ENCODE results near the gene LAMA1.

The LAMA1 gene

DNA sequence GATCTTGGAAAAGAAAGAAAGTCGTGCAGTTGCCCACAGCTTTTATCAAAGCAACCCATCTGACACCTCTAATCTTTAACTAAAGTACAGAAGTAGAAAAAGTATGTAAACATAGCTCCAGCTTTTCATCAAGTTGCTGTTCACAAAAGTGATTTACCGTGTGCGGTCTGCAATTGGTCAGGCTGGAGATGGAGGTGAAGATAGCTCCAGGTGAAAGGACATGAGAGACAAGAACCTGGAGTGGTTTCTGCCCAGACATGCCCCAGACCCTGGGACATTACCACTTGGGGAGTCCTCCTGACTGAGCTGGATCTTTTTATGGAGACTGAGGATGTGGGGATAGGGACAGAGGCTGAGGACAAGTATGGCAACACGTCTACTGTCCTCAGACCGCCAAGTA, 82.7 kb downstream of the LAMA1 start:
- Histone ChIP-seq H3K4me1 (ENCODE audit: control insufficient read depth in 1 of 2, insufficient read depth in 1 of 2, low read depth in 1 of 2, low read length in 1 of 2) (no peaks in the 10 kb centered on the region), H3K9me3 (no peaks in the 10 kb centered on the region), H3K27me3 (peaks cover 8% of the 10 kb centered on the region), H3K36me3 (no peaks in the 10 kb centered on the region), H3K4me3 (ENCODE audit: low read depth in 1 of 2, low read length in 1 of 2) (no peak overlapping the region), H3K27ac (no peak overlapping the region)
- TF ChIP-seq, protein P1, sequence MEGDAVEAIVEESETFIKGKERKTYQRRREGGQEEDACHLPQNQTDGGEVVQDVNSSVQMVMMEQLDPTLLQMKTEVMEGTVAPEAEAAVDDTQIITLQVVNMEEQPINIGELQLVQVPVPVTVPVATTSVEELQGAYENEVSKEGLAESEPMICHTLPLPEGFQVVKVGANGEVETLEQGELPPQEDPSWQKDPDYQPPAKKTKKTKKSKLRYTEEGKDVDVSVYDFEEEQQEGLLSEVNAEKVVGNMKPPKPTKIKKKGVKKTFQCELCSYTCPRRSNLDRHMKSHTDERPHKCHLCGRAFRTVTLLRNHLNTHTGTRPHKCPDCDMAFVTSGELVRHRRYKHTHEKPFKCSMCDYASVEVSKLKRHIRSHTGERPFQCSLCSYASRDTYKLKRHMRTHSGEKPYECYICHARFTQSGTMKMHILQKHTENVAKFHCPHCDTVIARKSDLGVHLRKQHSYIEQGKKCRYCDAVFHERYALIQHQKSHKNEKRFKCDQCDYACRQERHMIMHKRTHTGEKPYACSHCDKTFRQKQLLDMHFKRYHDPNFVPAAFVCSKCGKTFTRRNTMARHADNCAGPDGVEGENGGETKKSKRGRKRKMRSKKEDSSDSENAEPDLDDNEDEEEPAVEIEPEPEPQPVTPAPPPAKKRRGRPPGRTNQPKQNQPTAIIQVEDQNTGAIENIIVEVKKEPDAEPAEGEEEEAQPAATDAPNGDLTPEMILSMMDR (IDR thresholded peaks at IDR 0.05), result no peak

DNA sequence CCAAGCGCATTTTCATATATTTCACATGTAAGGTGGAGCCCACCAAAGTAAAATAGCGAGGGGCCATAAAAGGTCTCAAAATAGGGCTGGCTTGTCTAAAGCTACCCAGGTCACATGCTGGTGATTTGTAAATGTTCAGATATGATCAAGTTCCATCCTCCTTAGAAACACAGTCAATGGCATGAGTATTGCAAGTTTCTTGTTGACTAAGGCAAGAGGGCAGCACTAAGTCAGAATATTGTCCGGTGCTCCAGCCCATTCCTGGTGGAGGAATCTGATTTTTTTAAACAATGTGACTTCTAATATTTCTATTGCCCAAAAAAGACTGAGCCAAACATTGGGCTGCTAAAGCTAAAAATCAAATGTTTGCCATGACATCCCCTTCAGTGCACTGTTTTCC, 85.1 kb downstream of the LAMA1 start:
- TF ChIP-seq, protein P1 (IDR thresholded peaks at IDR 0.05), result no peak
- Histone ChIP-seq H3K27me3 (no peaks in the 10 kb centered on the region), H3K27ac (no peak overlapping the region), H3K36me3 (no peaks in the 10 kb centered on the region), H3K4me1 (ENCODE audit: control insufficient read depth in 1 of 2, insufficient read depth in 1 of 2, low read depth in 1 of 2, low read length in 1 of 2) (no peaks in the 10 kb centered on the region), H3K9me3 (no peaks in the 10 kb centered on the region), H3K4me3 (ENCODE audit: low read depth in 1 of 2, low read length in 1 of 2) (no peak overlapping the region)

DNA sequence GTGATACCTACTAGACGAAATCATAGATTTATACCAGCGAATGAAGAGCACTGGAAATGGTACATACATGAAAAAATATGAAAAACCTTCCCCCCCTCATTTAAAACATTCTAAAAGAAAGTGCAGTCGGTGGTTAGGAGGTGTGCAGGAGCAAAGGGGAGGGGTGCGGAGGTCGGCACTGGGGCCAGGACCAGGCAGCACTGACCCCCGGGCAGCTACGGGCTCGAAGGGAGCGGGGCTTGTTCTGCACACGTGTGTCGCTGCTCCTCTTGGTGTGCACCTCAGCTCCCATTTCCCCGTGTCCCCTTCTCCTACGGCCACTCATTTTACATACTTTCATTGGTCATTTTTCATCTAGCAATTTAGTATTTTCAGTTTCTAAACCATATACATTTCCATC, 89.0 kb downstream of the LAMA1 start:
- no peaks in the 10 kb centered on the region for H3K36me3 ChIP-seq
- no peak overlapping the region for H3K27ac ChIP-seq
- TF ChIP-seq, protein P1 (IDR thresholded peaks at IDR 0.05), result no peak
- H3K27me3 ChIP-seq, result no peaks in the 10 kb centered on the region
- no peaks in the 10 kb centered on the region for H3K9me3 ChIP-seq
- no peaks in the 10 kb centered on the region for H3K4me1 ChIP-seq (ENCODE audit: control insufficient read depth in 1 of 2, insufficient read depth in 1 of 2, low read depth in 1 of 2, low read length in 1 of 2)
- no peak overlapping the region for H3K4me3 ChIP-seq (ENCODE audit: low read depth in 1 of 2, low read length in 1 of 2)

DNA sequence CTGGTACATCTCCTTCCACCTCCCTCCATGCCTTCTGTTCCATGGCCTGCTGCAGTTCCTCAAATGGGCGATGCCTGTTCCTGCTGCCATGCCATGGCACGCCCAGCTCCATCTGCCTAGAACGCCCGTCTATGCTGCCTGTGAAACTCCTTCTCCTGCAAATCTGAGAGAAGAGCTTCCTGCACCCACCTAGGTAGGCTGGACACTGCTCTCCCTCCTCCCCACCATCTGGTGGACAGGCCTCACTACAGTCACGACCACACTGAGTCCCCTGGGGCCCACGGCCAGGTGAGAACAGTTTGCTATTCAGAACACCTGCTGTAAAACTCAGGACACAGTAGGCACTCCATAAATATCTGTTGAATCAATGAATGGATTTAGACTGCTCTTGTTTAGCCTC, 92.4 kb downstream of the LAMA1 start:
- no peaks in the 10 kb centered on the region for H3K27me3 ChIP-seq
- no peak overlapping the region for H3K27ac ChIP-seq
- TF ChIP-seq, protein P1 (IDR thresholded peaks at IDR 0.05), result no peak
- no peaks in the 10 kb centered on the region for H3K9me3 ChIP-seq
- H3K4me1 ChIP-seq (ENCODE audit: control insufficient read depth in 1 of 2, insufficient read depth in 1 of 2, low read depth in 1 of 2, low read length in 1 of 2), result no peaks in the 10 kb centered on the region
- no peaks in the 10 kb centered on the region for H3K36me3 ChIP-seq
- H3K4me3 ChIP-seq (ENCODE audit: low read depth in 1 of 2, low read length in 1 of 2), result no peak overlapping the region

DNA sequence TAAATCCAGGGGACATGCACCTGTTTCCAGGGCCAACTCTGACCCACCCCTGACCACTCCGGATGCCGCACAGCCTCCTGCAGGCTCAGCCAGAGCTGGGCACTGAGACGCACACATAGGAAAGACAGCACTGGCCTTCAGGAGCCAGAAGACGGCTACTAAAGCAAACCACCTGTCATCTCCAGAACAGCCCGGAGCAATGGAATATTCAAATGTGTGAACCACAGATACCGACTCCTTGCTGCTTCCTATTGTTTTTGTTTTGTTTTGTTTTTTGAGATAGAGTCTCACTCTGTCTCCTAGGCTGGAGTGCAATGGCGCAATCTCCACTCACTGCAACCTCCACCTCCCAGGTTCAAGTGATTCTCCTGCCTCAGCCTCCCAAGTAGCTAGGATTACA, 94.0 kb downstream of the LAMA1 start:
- Histone ChIP-seq H3K27ac (no peak overlapping the region), H3K27me3 (no peaks in the 10 kb centered on the region), H3K4me1 (ENCODE audit: control insufficient read depth in 1 of 2, insufficient read depth in 1 of 2, low read depth in 1 of 2, low read length in 1 of 2) (no peaks in the 10 kb centered on the region), H3K36me3 (no peaks in the 10 kb centered on the region), H3K9me3 (no peaks in the 10 kb centered on the region), H3K4me3 (ENCODE audit: low read depth in 1 of 2, low read length in 1 of 2) (no peak overlapping the region)
- TF ChIP-seq, protein P1 (IDR thresholded peaks at IDR 0.05), result no peak

GRCh38 chr18:7023063-7023580, 94.5 kb downstream of the LAMA1 start:
- Histone ChIP-seq H3K4me1 (ENCODE audit: control insufficient read depth in 1 of 2, insufficient read depth in 1 of 2, low read depth in 1 of 2, low read length in 1 of 2) (no peaks in the 10 kb centered on the region), H3K27me3 (no peaks in the 10 kb centered on the region), H3K4me3 (ENCODE audit: low read depth in 1 of 2, low read length in 1 of 2) (no peak overlapping the region), H3K27ac (no peak overlapping the region), H3K9me3 (no peaks in the 10 kb centered on the region), H3K36me3 (no peaks in the 10 kb centered on the region)
- TF ChIP-seq, protein P1 (IDR thresholded peaks at IDR 0.05), result no peak
